DMS 273 (cell line): ENCODE results near the gene ANGPTL2.

Experiments
- DNase-seq: peaks from one replicate; lab custom pipeline; 2025; ENCODE audit not compliant: unreplicated experiment; lab: John Stamatoyannopoulos, UW

The ANGPTL2 gene

GRCh38 chr9:127155314-127155960 lies 33.0 kb upstream of the ANGPTL2 start:
- no peak for DNase-seq

GRCh38 chr9:127154390-127155191 lies 32.2 kb upstream of the ANGPTL2 start:
- DNase-seq = no peak

GRCh38 chr9:127154003-127154389 lies 31.6 kb upstream of the ANGPTL2 start:
- DNase-seq = no peak

- DNase-seq = no peak
These were observed 31.1 kb upstream of the ANGPTL2 start for GRCh38 chr9:127153501-127153900.

GRCh38 chr9:127149463-127150390 lies 27.3 kb upstream of the ANGPTL2 start:
- no peak for DNase-seq

- no peak for DNase-seq
These were observed 26.6 kb upstream of the ANGPTL2 start for GRCh38 chr9:127149010-127149409.

GRCh38 chr9:127148014-127148413 lies 25.6 kb upstream of the ANGPTL2 start:
- DNase-seq = no peak

- DNase-seq = no peak
These were observed 24.8 kb upstream of the ANGPTL2 start for GRCh38 chr9:127147251-127147650.

- DNase-seq = peak; percentile 21
These were observed 24.4 kb upstream of the ANGPTL2 start for GRCh38 chr9:127146841-127147240.

- DNase-seq = peak; percentile 70
These were observed 22.4 kb upstream of the ANGPTL2 start for GRCh38 chr9:127144670-127145445.

GRCh38 chr9:127143920-127144465 lies 21.6 kb upstream of the ANGPTL2 start:
- no peak for DNase-seq

GRCh38 chr9:127142931-127143464 lies 20.6 kb upstream of the ANGPTL2 start:
- DNase-seq = no peak

- DNase-seq = no peak
These were observed 19.9 kb upstream of the ANGPTL2 start for GRCh38 chr9:127142291-127142690.

- peak; percentile 30 for DNase-seq
These were observed 18.6 kb upstream of the ANGPTL2 start for GRCh38 chr9:127140842-127141675.

GRCh38 chr9:127140181-127140580 lies 17.7 kb upstream of the ANGPTL2 start:
- DNase-seq = no peak

- DNase-seq = no peak
These were observed 17.3 kb upstream of the ANGPTL2 start for GRCh38 chr9:127139775-127140174.

GRCh38 chr9:127139071-127139731 lies 16.8 kb upstream of the ANGPTL2 start:
- DNase-seq = no peak

GRCh38 chr9:127138444-127138843 lies 16.0 kb upstream of the ANGPTL2 start:
- DNase-seq = no peak
